CD4-positive, alpha-beta T cell treated with Interleukin-4 for 4 hours (primary cell): ENCODE measurements around the gene YAP1.

Experiments used
- DNase-seq: peaks from one replicate; pipeline ENCODE4 v3.0.0-alpha.2; 2020

Gene YAP1

GRCh38 chr11:102109896-102110760 lies at the start of gene YAP1:
TSS of gene YAP1 (plus strand) at chr11:102110447. CDS start at chr11:102110849, 402 bp downstream.
- peak; percentile 54 for DNase-seq

DNA sequence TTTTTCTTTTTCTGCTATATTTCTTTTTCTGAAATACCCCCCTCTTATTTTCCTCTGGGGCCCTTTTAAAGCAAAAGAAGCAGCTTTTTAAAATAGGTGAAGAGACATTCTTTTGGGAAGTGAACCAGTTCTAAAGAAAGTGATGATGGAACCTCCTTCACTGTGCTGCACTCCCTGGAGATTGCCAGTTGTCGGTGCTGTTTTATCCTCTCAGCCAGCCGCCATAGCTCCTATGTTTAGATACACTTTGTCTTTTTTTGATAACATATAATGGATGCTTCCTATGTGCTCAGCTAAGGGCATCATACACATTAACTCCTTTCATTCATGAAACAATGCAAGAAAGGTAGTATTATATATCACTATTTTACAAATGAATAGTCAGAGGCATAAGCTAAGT lies 49.0 kb upstream of the YAP1 start:
- no peak for DNase-seq

DNA sequence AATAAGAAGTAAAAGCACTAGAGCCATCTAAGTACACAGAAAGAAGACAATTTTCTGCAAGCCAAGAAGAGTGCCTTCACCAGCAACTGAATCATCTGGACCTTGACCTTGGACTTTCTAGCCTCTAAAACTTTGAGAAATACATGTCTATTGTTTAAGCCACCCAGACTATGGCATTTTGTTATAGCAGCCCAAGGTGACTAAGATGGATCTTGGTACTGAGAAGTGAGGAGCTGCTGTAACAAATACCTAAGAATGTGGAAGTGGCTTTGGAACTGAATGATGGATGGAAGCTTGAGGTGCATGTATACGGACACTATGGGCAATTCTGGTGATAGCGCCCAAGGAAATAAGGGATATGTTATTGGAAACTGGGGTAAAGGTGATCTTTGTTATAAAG lies 48.1 kb upstream of the YAP1 start:
- DNase-seq = no peak

DNA sequence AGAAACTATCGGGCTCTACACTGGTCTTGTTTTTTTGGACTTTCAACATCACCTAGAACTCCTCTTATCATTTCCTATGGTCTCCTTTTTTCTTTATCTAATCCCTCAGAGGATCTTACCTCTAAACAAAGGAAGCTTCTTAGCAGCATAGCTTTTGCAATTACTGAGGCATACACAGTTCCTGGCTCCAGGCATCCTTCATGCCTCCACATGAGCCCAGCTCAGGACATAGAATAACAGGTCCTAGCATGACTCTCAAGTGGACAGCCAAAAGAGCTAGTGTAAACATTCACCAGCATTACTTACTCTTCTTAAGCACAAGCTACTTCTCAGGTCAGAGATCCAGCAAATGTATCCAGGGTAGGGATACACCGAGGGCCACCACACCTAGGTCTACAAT lies 45.9 kb upstream of the YAP1 start:
- DNase-seq = no peak

- DNase-seq = no peak
Measured at GRCh38 chr11:102070766-102071165, 39.5 kb upstream of the YAP1 start.

GRCh38 chr11:102071497-102072472 lies 38.5 kb upstream of the YAP1 start:
- no peak for DNase-seq

DNA sequence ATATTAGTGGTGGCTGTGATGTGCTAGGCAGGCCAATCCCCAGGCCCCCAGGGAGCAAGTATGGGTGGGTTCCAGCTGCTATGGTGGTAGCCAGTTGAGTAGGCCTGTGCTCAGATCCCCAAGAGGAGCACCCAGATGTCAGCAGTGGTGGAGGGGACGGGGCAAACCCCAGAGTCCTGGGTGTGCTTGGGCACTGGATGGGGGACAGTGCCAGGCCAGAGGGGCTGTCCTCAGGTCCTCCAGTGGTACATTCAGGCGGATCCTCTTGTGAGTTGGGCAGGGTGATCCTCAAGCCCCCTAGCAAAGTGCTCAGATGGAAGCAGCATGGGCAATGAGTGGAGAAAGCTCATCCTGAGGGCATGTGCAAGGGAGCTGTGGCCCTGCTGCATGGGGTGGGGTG lies 37.0 kb upstream of the YAP1 start:
- DNase-seq = no peak

DNA sequence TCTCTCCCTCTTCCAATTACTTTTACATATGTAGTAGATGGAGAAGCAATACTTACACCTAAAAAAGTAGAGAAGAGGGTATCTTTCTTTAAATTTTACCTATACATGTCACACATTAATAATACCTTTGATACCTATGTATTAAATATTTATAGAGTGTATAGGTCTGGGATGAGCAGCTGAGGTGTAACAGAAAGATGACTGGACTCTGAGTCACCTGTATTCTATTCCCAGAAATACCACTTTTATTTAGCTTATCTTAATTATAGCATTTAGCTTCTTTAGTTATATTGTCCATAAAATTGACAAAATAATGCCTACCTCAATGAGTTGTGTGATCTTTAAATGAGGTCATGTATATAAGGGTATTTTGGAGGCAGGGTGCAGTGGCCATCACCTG lies 30.6 kb upstream of the YAP1 start:
- no peak for DNase-seq

DNA sequence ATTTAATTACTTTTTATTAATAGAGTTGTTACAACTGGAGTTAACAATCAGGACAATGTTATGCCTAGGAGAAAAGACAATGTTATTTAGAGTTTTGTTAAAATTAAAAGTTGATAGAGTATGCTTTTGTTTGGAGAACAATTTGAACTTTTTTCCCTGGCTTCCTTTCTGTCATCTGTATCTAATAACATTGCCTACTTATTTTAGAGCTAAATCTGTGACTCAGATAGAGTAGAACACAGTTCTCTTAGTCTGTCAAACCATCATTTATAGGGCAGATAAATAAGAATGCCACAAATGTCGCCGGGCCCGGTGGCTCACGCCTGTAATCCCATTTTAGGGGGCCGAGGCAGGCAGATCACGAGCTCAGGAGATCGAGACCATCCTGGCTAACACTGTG lies 28.9 kb upstream of the YAP1 start:
- no peak for DNase-seq

GRCh38 chr11:102085864-102086551 lies 24.2 kb upstream of the YAP1 start:
- no peak for DNase-seq

GRCh38 chr11:102097186-102097585 lies 13.1 kb upstream of the YAP1 start:
- no peak for DNase-seq

GRCh38 chr11:102099755-102100154 lies 10.5 kb upstream of the YAP1 start:
- no peak for DNase-seq

DNA sequence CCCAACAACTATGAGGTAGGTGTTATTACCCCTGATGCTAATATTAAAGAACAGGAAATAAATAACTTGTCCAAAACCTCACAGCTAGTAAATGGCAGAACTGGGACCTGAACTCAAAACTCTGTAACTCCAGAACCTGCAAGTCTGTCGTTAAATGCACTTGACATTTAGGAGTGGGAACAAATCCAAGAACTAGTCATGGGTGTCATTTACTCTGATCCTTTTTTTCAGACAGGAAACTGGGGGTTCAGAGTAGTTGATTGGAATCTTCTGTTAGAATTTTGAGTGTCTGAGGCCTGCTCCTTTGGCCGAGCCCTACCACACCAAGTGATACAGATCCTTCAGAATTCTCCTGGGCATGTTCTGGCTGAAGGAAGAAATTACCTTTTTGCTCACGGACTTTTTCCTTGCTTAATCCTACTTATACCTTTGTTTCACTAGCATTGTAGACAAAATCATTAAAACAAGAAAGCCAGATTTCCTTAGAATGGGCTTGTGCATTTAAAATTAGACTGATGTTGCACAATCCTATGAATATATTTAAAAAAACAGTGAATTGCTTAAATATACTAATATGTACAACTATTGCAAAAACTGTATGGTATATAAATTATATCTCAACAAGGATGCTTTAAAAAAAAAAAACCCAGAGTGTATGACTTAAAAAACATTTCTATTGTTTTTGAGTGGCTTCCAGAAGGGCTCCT lies 1.4 kb upstream of the YAP1 start:
- DNase-seq = no peak

DNA sequence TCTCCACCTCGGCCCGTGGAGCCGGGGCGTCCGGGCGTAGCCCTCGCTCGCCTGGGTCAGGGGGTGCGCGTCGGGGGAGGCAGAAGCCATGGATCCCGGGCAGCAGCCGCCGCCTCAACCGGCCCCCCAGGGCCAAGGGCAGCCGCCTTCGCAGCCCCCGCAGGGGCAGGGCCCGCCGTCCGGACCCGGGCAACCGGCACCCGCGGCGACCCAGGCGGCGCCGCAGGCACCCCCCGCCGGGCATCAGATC lies 439 bp downstream of the YAP1 start:
- no peak for DNase-seq

GRCh38 chr11:102111011-102111786 lies 952 bp downstream of the YAP1 start:
- no peak for DNase-seq

- DNase-seq = peak; percentile 48
Measured at GRCh38 chr11:102111787-102112508, 1.7 kb downstream of the YAP1 start.

GRCh38 chr11:102112509-102112821 lies 2.2 kb downstream of the YAP1 start:
- DNase-seq = no peak

DNA sequence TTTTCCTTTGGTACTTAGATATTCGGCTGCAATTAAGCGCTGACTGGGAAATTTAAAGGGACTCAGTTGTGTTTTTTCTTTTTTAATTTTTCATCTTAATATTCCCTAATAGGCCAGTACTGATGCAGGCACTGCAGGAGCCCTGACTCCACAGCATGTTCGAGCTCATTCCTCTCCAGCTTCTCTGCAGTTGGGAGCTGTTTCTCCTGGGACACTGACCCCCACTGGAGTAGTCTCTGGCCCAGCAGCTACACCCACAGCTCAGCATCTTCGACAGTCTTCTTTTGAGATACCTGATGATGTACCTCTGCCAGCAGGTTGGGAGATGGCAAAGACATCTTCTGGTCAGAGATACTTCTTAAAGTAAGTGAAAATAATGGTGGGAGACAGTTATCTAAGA lies 3.8 kb downstream of the YAP1 start:
- no peak for DNase-seq

DNA sequence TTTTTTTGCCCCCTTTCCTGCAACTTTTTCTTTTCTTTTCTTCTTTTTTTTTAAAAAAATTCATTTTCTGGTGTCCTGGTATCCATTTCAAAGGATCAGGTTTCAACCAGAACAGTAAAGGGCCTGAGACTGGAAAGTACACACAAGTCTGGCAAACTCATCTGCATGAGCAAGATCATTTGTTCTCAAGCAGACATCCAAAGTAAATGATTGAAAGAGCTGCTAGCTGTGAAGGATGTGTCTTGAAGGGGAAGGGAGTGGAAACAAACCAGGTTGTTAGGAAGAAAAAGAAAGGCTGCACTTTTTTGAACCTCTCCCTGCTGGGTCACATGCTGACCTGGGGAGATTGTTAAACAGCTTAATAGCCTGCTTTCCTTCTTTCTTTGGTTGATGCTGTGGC lies 5.3 kb downstream of the YAP1 start:
- no peak for DNase-seq

- DNase-seq = no peak
Measured at GRCh38 chr11:102116453-102117205, 6.4 kb downstream of the YAP1 start.
